Measurements from ENCODE around the gene NOMO2.
"Not testable (repeated sequence)": the region's sequence is repeated elsewhere in the genome, so short reads cannot be mapped to it uniquely, and the experiment has no call there.

GRCh38 chr16:18401159-18401558, 160.7 kb downstream of the NOMO2 start:
- TF ChIP-seq, protein P1, sequence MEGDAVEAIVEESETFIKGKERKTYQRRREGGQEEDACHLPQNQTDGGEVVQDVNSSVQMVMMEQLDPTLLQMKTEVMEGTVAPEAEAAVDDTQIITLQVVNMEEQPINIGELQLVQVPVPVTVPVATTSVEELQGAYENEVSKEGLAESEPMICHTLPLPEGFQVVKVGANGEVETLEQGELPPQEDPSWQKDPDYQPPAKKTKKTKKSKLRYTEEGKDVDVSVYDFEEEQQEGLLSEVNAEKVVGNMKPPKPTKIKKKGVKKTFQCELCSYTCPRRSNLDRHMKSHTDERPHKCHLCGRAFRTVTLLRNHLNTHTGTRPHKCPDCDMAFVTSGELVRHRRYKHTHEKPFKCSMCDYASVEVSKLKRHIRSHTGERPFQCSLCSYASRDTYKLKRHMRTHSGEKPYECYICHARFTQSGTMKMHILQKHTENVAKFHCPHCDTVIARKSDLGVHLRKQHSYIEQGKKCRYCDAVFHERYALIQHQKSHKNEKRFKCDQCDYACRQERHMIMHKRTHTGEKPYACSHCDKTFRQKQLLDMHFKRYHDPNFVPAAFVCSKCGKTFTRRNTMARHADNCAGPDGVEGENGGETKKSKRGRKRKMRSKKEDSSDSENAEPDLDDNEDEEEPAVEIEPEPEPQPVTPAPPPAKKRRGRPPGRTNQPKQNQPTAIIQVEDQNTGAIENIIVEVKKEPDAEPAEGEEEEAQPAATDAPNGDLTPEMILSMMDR (IDR thresholded peaks at IDR 0.05; ENCODE audit: insufficient read depth, low read length): not testable (repeated sequence)
- not testable (repeated sequence) for TF ChIP-seq GABPA (IDR thresholded peaks at IDR 0.05; ENCODE audit: low read depth); REST (IDR thresholded peaks at IDR 0.05; ENCODE audit: insufficient replicate concordance, low read depth)
